HepG2 (cell line): ENCODE measurements around the gene GPX5. TPM values are rescaled to one million over a fixed set of nuclear protein-coding genes. Genes with fewer than 3 reads are reported as not detected.
A peak's percentile ranks its signal among the peaks of the same experiment; 100 is the strongest.

Source experiments
- CREB1 ChIP-seq, 2 experiments: fragments of 450-650 bp in 1 of 2; IDR thresholded peaks; 2 replicates each; pipeline ENCODE4 v1.6.1; 2016 to 2017; ENCODE audit warnings: control low read depth in 1 of 2, mild to moderate bottlenecking in 1 of 2, missing compliant biosample characterization in 1 of 2, missing genetic modification characterization in 1 of 2
- DPF2 ChIP-seq: sonication (generic); formaldehyde crosslinking; IDR thresholded peaks from 2 replicates; pipeline ENCODE4 v1.4.0; 2020; ENCODE audit warnings: mild to moderate bottlenecking, low read depth, missing genetic modification reagents, borderline replicate concordance
- FIP1L1 ChIP-seq: fragments of 200-400 bp; formaldehyde crosslinking; IDR thresholded peaks from 2 replicates; pipeline ENCODE4 v1.6.1; 2018; ENCODE audit warnings: low read depth, mild to moderate bottlenecking, low read length, moderate library complexity, borderline replicate concordance; ENCODE audit not compliant: insufficient read depth
- HNRNPK ChIP-seq: fragments of 200-400 bp; formaldehyde crosslinking; IDR thresholded peaks from 2 replicates; pipeline ENCODE4 v1.6.1; 2018; ENCODE audit warnings: low read length, low read depth, moderate library complexity, mild to moderate bottlenecking; ENCODE audit not compliant: poor library complexity, severe bottlenecking
- HOXA9 ChIP-seq: sonication (generic); formaldehyde crosslinking; IDR thresholded peaks from 2 replicates; pipeline ENCODE4 v1.8.1; 2022; ENCODE audit warnings: missing genetic modification reagents, mild to moderate bottlenecking, moderate library complexity, borderline replicate concordance
- ISL2 ChIP-seq: sonication (generic); formaldehyde crosslinking; IDR thresholded peaks from 2 replicates; pipeline ENCODE4 v1.5.0; 2020; ENCODE audit warnings: missing genetic modification reagents
- MED1 ChIP-seq: sonication (generic); formaldehyde crosslinking; IDR thresholded peaks from 2 replicates; pipeline ENCODE4 v1.4.0; 2020; ENCODE audit warnings: missing genetic modification reagents
- NFE2L2 ChIP-seq: fragments of 150-350 bp; IDR thresholded peaks from 2 replicates; pipeline ENCODE4 v1.6.1; 2014; ENCODE audit warnings: low read length
- NKX3-1 ChIP-seq: sonication (generic); formaldehyde crosslinking; IDR thresholded peaks from 2 replicates; pipeline ENCODE4 v1.5.0; 2020; ENCODE audit warnings: missing genetic modification reagents
- PCBP2 ChIP-seq: fragments of 200-400 bp; formaldehyde crosslinking; optimal IDR thresholded peaks from 2 replicates; pipeline ENCODE3; 2018; ENCODE audit warnings: low read length, low read depth; ENCODE audit not compliant: poor library complexity, severe bottlenecking
- ZBTB7B ChIP-seq: sonication (generic); formaldehyde crosslinking; IDR thresholded peaks from 2 replicates; pipeline ENCODE4 v1.4.0; 2020; ENCODE audit warnings: missing genetic modification reagents
- ZFX ChIP-seq: sonication (generic); formaldehyde crosslinking; IDR thresholded peaks from 2 replicates; pipeline ENCODE4 v1.4.0; 2020; ENCODE audit warnings: mild to moderate bottlenecking, low read depth, missing genetic modification reagents, moderate library complexity
- ZNF776 ChIP-seq: sonication (generic); formaldehyde crosslinking; IDR thresholded peaks from 2 replicates; pipeline ENCODE4 v1.4.0; 2020; ENCODE audit warnings: mild to moderate bottlenecking, missing genetic modification reagents
- polyA plus RNA-seq, 8 experiments: library from polyadenylated mRNA; depleted of rRNA in 3 of 8; stranded (reverse) in 7 of 8; unstranded in 1 of 8; fragments of >200 nt; fragmentation: Illumina TruSeq in 4 of 8; extraction: Trizol in 4 of 8; gene quantifications; 2 replicates each; pipeline versions ENCODE4 v1.2.1 to v1.2.3, GENCODE V29; 2011 to 2016; ENCODE audit warnings: low read depth in 4 of 8, missing spikeins in 1 of 8, mixed read lengths in 1 of 8; ENCODE audit not compliant: insufficient read depth in 1 of 8
- total RNA-seq, 5 experiments: library from RNA; depleted of rRNA; stranded (reverse); fragments of >200 nt; fragmentation: Illumina TruSeq; extraction: Trizol; gene quantifications; 2 replicates each; pipeline ENCODE4 v1.2.3, GENCODE V29; 2016; ENCODE audit warnings: low read depth in 1 of 5
- TF ChIP-seq, protein P1 (sequence below), 2 experiments: sonication (generic) in 1 of 2; formaldehyde crosslinking in 1 of 2; IDR thresholded peaks; 2 replicates each; pipeline versions ENCODE4 v1.5.1 to v1.6.1; 2011 to 2020; ENCODE audit warnings: borderline replicate concordance in 1 of 2, low read depth in 1 of 2, low read length in 1 of 2, mild to moderate bottlenecking in 1 of 2, missing genetic modification reagents in 1 of 2, moderate library complexity in 1 of 2
- TF ChIP-seq, protein P2 (sequence below): sonication (generic); formaldehyde crosslinking; IDR thresholded peaks from 2 replicates; pipeline ENCODE4 v1.5.1; 2020; ENCODE audit warnings: missing genetic modification reagents, mild to moderate bottlenecking, borderline replicate concordance
- TF ChIP-seq, protein P3 (sequence below): sonication (generic); formaldehyde crosslinking; IDR thresholded peaks from 2 replicates; pipeline ENCODE4 v1.4.0; 2020; ENCODE audit warnings: missing genetic modification reagents, borderline replicate concordance
- TF ChIP-seq, protein P4 (sequence below): sonication (generic); formaldehyde crosslinking; IDR thresholded peaks from 2 replicates; pipeline ENCODE4 v1.4.0; 2020; ENCODE audit warnings: mild to moderate bottlenecking, missing genetic modification reagents

The GPX5 gene
- total and polyA plus RNA-seq, 2 of the 13 experiments (the other 11 are each of a cell fraction or from before 2014, with no cell fraction given), result not detected

DNA sequence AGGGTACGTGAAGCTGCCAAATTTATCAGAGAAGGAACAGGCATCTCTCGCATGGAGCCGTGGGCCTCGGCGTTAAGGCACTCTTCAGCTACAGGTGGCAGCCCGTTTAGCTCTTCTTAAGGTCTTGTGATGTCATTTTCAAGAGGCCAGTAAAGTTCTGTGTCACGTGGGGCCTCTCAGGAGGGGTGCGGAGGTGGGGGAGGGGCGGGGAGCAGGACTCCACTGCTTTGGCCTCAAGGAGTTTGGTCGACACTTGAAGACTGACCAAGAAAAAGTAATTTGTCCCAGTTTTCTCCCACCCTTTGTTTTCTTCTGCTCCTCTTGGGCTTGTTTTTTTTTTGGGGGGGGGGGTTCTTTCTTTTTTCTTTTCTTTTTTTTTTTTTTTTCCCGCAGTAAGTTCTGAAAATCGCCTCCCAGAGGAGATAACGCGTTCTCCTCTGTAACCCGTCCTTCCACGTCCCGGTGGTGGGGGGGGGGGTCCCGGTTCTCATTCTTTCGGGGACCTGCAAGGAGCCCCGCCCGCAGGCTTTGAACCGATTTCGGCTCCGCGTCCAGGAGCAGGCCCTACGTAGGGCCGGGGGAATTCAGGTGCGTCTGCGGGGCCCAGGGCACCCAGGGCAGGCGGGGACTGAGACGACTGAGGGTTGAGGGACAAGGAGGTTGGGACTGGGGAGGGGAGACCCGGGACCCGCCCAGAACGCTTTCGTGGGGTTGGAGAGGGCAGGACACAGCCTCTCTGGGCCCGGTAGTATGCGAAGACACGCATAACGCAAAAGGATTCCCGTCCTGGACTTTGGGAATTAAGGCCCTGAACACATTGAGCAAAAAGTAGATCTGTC lies 36.1 kb upstream of the GPX5 start (continued):
- TF ChIP-seq, protein P1, sequence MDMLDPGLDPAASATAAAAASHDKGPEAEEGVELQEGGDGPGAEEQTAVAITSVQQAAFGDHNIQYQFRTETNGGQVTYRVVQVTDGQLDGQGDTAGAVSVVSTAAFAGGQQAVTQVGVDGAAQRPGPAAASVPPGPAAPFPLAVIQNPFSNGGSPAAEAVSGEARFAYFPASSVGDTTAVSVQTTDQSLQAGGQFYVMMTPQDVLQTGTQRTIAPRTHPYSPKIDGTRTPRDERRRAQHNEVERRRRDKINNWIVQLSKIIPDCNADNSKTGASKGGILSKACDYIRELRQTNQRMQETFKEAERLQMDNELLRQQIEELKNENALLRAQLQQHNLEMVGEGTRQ (IDR thresholded peaks at IDR 0.05; ENCODE audit: low read depth, low read length), result 0 out of 2 replicates have a peak, but pooled peaks have one; percentile 23
- TF ChIP-seq, protein P1 (CRISPR knock-in tag; IDR thresholded peaks at IDR 0.05; ENCODE audit: borderline replicate concordance), result peak; percentile 61; the same call in 1 of the 2 replicates
- TF ChIP-seq, protein P2, sequence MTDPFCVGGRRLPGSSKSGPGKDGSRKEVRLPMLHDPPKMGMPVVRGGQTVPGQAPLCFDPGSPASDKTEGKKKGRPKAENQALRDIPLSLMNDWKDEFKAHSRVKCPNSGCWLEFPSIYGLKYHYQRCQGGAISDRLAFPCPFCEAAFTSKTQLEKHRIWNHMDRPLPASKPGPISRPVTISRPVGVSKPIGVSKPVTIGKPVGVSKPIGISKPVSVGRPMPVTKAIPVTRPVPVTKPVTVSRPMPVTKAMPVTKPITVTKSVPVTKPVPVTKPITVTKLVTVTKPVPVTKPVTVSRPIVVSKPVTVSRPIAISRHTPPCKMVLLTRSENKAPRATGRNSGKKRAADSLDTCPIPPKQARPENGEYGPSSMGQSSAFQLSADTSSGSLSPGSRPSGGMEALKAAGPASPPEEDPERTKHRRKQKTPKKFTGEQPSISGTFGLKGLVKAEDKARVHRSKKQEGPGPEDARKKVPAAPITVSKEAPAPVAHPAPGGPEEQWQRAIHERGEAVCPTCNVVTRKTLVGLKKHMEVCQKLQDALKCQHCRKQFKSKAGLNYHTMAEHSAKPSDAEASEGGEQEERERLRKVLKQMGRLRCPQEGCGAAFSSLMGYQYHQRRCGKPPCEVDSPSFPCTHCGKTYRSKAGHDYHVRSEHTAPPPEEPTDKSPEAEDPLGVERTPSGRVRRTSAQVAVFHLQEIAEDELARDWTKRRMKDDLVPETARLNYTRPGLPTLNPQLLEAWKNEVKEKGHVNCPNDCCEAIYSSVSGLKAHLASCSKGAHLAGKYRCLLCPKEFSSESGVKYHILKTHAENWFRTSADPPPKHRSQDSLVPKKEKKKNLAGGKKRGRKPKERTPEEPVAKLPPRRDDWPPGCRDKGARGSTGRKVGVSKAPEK (CRISPR knock-in tag), result peak; percentile 20; the same call in 1 of the 2 replicates
- 0 out of 2 replicates have a peak, but pooled peaks have one; percentile 19 for TF ChIP-seq ISL2 (CRISPR knock-in tag)
- peak; percentile 75 for TF ChIP-seq ZFX
- TF ChIP-seq MED1 (CRISPR knock-in tag), result peak; percentile 24; the same call in 1 of the 2 replicates
- 0 out of 2 replicates have a peak, but pooled peaks have one; percentile 38 for TF ChIP-seq NKX3-1 (CRISPR knock-in tag)
- TF ChIP-seq ZNF776 (CRISPR knock-in tag), result no peak
- TF ChIP-seq, protein P3, sequence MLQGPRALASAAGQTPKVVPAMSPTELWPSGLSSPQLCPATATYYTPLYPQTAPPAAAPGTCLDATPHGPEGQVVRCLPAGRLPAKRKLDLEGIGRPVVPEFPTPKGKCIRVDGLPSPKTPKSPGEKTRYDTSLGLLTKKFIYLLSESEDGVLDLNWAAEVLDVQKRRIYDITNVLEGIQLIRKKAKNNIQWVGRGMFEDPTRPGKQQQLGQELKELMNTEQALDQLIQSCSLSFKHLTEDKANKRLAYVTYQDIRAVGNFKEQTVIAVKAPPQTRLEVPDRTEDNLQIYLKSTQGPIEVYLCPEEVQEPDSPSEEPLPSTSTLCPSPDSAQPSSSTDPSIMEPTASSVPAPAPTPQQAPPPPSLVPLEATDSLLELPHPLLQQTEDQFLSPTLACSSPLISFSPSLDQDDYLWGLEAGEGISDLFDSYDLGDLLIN (CRISPR knock-in tag), result peak; percentile 54; the same call in 1 of the 2 replicates
- TF ChIP-seq HOXA9 (CRISPR knock-in tag), result no peak
- no peak for TF ChIP-seq CREB1 (IDR thresholded peaks at IDR 0.05)
- no peak for TF ChIP-seq CREB1 (CRISPR knock-in tag; IDR thresholded peaks at IDR 0.05)
- TF ChIP-seq, protein P4, sequence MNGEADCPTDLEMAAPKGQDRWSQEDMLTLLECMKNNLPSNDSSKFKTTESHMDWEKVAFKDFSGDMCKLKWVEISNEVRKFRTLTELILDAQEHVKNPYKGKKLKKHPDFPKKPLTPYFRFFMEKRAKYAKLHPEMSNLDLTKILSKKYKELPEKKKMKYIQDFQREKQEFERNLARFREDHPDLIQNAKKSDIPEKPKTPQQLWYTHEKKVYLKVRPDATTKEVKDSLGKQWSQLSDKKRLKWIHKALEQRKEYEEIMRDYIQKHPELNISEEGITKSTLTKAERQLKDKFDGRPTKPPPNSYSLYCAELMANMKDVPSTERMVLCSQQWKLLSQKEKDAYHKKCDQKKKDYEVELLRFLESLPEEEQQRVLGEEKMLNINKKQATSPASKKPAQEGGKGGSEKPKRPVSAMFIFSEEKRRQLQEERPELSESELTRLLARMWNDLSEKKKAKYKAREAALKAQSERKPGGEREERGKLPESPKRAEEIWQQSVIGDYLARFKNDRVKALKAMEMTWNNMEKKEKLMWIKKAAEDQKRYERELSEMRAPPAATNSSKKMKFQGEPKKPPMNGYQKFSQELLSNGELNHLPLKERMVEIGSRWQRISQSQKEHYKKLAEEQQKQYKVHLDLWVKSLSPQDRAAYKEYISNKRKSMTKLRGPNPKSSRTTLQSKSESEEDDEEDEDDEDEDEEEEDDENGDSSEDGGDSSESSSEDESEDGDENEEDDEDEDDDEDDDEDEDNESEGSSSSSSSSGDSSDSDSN (CRISPR knock-in tag), result peak; percentile 74
- no peak for TF ChIP-seq NFE2L2
- TF ChIP-seq PCBP2, result peak; percentile 68
- TF ChIP-seq ZBTB7B (CRISPR knock-in tag), result 0 out of 2 replicates have a peak, but pooled peaks have one; percentile 36
- no peak for TF ChIP-seq FIP1L1
- TF ChIP-seq DPF2, result no peak
- peak; percentile 3 for TF ChIP-seq HNRNPK
